NCI-H748 (cell line): Measurements from ENCODE around the gene CFAP74.

Experiments
- DNase-seq: peaks from one replicate; lab custom pipeline; 2025; ENCODE audit not compliant: unreplicated experiment; lab: John Stamatoyannopoulos, UW

Gene CFAP74

GRCh38 chr1:1880617-1881312, 122.8 kb downstream of the CFAP74 start:
- no peak for DNase-seq

- no peak for DNase-seq
Observed at GRCh38 chr1:1879942-1880341, 123.6 kb downstream of the CFAP74 start.

- no peak for DNase-seq
Observed at GRCh38 chr1:1877865-1878436, 125.6 kb downstream of the CFAP74 start.

- no peak for DNase-seq
Observed at GRCh38 chr1:1876335-1876930, 127.2 kb downstream of the CFAP74 start.

GRCh38 chr1:1875932-1876331, 127.7 kb downstream of the CFAP74 start:
- DNase-seq = no peak

DNA sequence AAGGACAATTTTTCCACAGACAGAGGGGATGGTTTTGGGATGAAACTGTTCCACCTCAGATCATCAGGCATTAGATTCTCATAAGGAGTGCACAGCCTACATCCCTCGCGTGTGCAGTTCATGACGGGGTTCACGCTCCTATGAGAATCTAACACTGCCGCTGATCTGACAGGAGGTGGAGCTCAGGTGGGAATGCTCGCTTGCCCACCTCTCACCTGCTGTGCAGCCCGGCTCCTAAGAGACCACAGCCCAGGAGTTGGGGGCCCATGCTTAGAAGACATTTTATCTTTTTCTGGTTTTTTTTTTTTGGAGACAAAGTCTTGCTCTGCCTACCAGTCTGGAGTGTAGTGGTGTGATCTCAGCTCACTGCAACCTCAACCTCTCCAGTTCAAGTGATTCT, 128.7 kb downstream of the CFAP74 start:
- DNase-seq = no peak

- DNase-seq = no peak
Observed at GRCh38 chr1:1873186-1873585, 130.4 kb downstream of the CFAP74 start.

DNA sequence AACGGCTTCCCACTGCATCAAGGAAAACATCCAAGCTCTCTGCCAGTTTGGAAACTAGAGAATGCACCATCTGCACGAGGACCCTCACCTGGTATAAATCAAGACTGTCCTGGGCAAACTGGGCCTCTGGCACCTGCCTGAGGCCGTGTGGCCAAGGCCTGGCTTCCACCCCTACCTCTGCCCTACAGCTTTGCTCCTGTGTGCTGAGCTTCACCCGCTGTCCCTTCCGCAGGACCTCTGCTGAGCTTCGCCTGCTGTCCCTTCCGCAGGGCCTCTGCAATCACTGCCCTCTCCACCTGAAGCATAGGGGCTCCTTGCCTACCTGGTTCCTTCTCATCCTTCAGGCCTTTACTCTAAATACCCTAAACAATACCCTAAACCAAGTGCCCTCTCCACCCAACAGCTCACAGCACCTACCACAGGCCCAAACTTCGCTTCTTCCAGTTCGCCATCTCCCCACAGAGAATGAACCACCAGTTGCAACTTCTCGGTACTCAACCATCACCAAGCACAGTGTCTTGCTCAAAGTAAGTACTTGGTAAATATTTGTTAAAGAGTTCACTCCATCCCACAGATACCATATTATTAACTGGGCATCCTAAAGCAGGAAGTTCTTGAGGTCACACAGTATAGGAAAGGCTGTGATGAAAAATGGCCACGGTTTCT, 131.1 kb downstream of the CFAP74 start:
- no peak for DNase-seq
